Left lobe of liver (tissue), 2 donors: ENCODE results near the gene LRRC9. TPM values are rescaled to one million over a fixed set of nuclear protein-coding genes. Genes with fewer than 3 reads are reported as not detected.
"Not testable (repeated sequence)": the region's sequence is repeated elsewhere in the genome, so short reads cannot be mapped to it uniquely, and the experiment has no call there.

Experiments
- ATAC-seq: fragments of 200-7000 bp; cut with Tn5 transposase; one replicate; pipeline ENCODE4 v1.9.1; 2020; ENCODE audit warnings: mild to moderate bottlenecking, moderate library complexity
- DNase-seq: peaks from one replicate; pipeline ENCODE4 v3.0.0-alpha.2; 2020; ENCODE audit warnings: low spot score
- total RNA-seq: library from RNA; stranded (reverse); gene quantifications from one replicate; pipeline ENCODE4 v1.2.1, GENCODE V29; 2021
- donor health status: DM: no; HTN: no; CAD: no; lungs with moderate emphysema.
- donor health status: DM: no; HTN: yes; CAD: no.

Gene LRRC9
- total RNA-seq, 1 donor from 2014 or later, result not detected

GRCh38 chr14:60051721-60052221 is 131.8 kb downstream of the LRRC9 start:
- no peak for ATAC-seq

GRCh38 chr14:60058087-60058486 is 138.1 kb downstream of the LRRC9 start:
- no peak for ATAC-seq
- no peak for DNase-seq

More at GRCh38 chr14:60051721-60052221, 131.8 kb downstream of the LRRC9 start:
- DNase-seq, result no peak

DNA sequence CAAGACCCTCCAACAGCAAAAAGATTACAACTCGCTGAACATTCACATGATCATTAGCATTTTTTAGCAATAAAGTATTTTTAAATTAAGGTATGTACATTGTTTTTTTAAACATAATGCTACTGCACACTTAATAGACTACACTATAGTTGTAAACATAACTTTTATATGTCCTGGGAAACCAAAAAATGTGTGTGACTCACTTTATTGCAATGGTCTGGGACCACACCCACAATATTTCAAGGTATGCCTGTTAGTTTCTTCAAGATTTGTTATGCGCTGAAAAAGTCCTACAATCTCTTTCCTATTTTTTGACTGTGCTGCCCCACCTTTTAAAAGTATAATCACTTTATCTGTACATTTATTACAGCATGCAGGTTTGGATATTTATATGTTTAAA is 141.4 kb downstream of the LRRC9 start:
- no peak for ATAC-seq
- no peak for DNase-seq

DNA sequence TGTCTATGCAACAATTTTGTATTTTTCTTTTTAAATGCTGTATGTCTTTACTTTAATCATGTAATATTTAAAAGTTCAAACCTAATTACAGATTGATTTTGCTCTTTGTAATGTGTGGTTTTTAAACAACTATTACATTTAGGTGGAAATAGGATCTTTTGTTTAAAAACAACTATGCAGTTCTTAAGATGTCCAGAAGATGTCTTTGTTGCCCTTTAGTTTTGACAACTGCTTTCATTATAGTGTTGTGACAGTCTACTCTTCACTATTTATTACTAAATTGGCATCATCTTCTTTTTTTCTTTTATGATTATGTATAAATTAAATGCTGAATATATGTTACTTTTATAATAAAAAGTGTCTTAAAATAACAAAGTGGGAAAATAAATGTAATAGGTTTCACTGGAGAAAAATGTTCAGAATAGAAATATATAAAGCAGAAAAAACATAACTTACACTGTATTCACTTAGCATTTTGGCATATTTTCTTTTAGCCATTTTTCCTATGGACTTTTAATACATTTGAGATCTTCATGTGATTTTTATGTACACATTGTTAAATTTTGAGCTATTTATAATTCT is 144.6 kb downstream of the LRRC9 start:
- ATAC-seq (peak; percentile 78), DNase-seq (no peak)

DNA sequence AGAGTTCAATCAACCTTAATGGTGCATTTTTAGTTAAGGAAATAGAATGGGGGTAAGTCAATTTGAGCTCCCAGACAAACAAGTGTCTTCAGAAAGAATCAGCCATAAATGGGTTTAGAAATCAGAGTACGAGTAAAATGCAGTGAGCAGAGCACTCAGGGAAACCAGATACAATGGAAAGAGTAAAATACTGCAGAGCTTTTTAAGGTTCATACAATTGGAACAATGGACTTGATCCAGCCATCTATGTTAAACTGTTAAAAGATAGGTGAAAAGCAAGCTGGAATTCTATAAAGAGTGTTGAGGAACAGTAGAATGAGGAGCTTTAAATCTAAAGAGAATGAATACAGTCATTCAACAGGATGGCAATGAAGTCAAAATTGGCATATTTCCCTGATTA is 147.9 kb downstream of the LRRC9 start:
- no peak for DNase-seq

GRCh38 chr14:60079723-60080122 is 159.8 kb downstream of the LRRC9 start:
- no peak for ATAC-seq

More for the DNA sequence above, 147.9 kb downstream of the LRRC9 start:
- ATAC-seq, result no peak

DNA sequence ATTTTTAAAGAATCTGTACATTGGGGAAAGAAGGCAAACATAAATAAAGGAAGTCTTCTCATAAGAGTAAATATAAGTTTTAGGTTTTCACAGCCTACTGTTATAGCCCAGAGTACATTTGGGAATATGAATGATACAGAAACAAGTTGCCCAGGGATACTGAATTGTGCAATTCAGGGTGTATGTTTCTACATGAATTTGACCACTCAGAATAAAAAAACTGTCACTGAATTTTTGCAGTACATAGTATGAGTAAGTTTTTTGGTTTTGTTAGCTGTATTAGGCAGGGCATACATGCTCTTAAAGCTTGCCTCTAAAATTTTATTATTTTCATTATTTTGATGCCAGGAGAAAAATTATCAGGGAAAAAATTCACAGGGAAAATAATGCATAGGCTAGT is 165.1 kb downstream of the LRRC9 start:
- no peak for DNase-seq
- ATAC-seq, result no peak

More at GRCh38 chr14:60079723-60080122, 159.8 kb downstream of the LRRC9 start:
- no peak for DNase-seq

DNA sequence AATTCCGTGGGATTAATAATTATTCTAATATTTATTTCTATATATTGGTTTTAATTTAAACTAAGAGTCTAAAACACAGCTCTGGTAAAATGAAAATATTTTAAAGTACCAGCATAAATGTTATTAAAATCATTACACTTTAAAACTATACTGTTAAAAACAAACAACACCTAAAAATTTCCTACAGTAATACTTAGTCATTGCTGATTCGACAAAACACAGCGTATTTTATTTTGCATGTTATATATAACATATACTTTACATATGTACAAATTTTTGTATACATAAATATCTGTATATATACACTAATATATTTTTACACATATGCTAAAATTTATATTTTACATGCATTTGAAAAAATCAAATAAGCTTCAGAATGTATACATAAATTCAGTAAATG is 165.7 kb downstream of the LRRC9 start:
- no peak for ATAC-seq
- DNase-seq, result no peak

DNA sequence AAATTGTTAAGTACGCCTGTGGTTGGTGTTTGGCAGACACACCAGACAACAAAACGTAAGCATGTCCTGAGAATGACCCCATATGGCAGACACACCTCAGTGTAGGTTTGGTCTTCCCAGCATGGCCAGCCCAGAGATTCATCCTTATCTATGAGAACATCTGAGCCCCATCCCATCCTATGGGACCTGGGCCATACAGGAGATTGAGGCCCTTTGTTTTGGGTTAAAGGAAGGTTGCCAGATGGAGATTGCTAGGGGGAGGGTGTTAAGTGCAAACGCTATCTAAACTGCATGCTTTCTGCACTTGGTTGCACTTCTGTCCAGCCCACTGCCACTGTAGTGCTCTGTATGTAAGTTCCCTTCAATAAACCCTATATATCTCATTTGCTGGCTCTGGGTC is 167.7 kb downstream of the LRRC9 start:
- ATAC-seq (no peak), DNase-seq (no peak)

GRCh38 chr14:60089221-60089620 is 169.3 kb downstream of the LRRC9 start:
- DNase-seq (no peak), ATAC-seq (no peak)

GRCh38 chr14:60090864-60091519 is 171.0 kb downstream of the LRRC9 start:
- peak; percentile 55 for DNase-seq
- ATAC-seq, result peak; percentile 19

- peak; percentile 91 for ATAC-seq
- peak; percentile 98 for DNase-seq
Measured at GRCh38 chr14:60091550-60092525, 171.9 kb downstream of the LRRC9 start, which contains the start of gene PCNX4. TSS of gene PCNX4 (plus strand) at chr14:60091923. CDS start at chr14:60107639, 15,716 bp downstream.

DNA sequence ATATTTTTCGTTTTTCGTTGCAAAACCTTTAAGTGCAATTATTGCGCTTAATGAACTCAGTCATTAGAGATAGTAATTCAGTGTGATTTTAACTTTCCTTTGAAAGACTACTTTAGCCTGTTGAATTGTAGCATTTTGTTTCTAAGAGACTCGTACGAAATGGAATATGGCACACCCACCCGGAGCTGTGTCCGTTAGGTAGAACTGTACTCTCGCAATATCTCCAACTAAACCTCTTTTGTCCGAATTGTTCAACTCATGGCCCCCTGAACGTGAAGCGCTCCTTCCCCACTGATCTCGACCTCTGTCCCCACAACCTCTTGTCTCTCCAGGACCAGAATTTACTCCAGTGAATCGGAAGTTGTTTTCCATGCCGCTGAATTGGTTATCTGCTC is 172.6 kb downstream of the LRRC9 start:
- DNase-seq, result no peak
- ATAC-seq, result peak; percentile 27

DNA sequence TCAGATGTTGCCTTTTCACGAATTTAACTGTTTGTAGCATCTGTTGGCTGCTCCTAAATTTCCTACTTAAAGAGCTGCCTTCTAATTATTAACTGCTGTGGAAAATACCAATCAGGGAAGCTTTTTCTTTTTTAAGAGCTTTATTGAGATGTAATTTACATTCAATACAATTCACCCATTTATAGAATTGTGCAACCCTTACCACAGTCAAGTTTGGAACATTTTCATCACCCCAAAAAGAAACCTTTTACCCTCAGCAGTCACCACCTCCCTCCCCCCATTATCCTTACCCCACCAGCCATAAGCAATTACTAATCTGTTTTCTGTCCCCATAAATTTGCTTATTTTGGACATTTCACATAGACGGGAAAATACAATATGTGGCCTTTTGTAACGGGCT is 173.1 kb downstream of the LRRC9 start:
- no peak for ATAC-seq
- DNase-seq, result no peak

- DNase-seq, result no peak
- no peak for ATAC-seq
Measured at GRCh38 chr14:60093606-60094005, 173.7 kb downstream of the LRRC9 start.

DNA sequence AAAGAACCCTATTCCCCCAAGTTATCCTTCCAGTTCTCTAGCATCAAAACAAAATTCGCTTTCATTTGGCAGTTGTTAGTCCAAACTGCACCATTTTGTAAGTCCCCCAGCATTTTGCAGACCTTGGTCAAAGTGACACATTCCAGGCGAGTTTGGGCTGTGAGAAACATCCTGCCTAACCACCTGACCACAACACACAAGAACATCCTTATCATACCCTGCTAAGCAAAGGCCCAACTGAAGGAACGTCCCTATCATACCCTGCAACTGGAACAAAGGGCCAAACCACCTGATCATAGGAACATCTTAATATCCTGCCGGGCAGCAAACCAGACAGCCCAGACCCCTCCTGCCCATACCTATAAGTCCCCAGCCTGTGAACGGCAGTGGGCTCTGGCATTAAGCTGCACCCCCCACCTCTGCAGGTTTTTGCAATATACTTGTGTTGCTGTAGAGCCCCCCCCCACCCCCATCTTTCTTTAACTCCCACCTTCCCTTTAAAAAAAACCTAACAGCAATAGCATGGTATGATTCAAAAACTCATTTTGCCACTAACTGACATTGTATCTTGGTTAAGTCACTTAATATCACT is 174.5 kb downstream of the LRRC9 start:
- ATAC-seq, result no peak
- DNase-seq, result no peak

GRCh38 chr14:60095231-60095630 is 175.3 kb downstream of the LRRC9 start:
- no peak for ATAC-seq

GRCh38 chr14:60095781-60096450 is 176.0 kb downstream of the LRRC9 start:
- no peak for ATAC-seq
- DNase-seq, result no peak

More at GRCh38 chr14:60095231-60095630, 175.3 kb downstream of the LRRC9 start:
- DNase-seq, result no peak

GRCh38 chr14:60097974-60098373 is 178.0 kb downstream of the LRRC9 start:
- ATAC-seq, result no peak
- DNase-seq, result no peak

DNA sequence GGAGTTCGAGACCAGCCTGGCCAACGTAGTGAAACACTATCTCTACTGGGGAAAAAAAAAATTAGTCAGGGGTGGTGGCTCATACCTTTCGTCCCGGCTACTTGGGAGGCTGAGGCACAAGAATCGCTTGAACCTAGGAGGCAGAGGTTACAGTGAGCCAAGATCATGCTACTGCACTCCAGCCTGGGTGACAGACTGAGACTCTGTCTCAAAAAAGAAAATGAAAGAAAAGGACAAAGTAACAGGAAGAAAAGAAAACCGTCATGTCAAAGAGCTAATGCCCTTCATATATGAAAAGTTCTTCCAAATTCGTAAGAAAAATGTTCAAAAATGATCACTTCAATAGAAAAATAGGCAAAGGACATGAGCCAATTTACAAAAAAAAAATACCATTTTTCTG is 179.9 kb downstream of the LRRC9 start:
- not testable (repeated sequence) for ATAC-seq, DNase-seq
